ENCODE measurements around the gene RBFOX2. TPM values are rescaled to one million over a fixed set of nuclear protein-coding genes. Genes with fewer than 3 reads are reported as not detected.

The RBFOX2 gene
- total and polyA plus RNA-seq, 8 donors: 12.9 to 33.7 (median 16.7) TPM

DNA sequence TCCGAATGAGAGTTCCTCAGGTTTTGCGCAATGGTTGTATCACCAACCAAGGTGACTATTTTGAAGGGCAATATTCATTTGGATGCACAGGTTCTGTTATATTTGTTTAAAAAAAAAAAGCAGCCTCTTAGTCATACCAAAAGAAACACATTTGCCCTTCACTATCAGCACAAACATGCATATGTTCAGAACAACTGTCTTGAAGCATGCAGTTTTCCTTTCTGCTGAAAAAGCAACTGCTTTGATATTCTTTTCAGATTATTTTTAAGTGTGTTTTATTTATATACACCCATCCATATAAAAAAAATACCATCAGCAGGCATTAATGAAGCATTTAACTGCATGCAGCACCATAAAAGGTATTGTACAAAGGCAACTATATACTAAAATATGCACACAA lies 67.8 kb downstream of the RBFOX2 start:
- intact Hi-C loops (cut with DNase I): no loop called here
- Histone ChIP-seq H3K4me1 (peaks cover 0 to 9% (median 8%) of the 10 kb centered on the region in 3 donors), H3K27ac (no peak overlapping the region), H3K4me3 (no peak overlapping the region), H3K36me3 (no peaks in the 10 kb centered on the region), H3K27me3 (no peaks in the 10 kb centered on the region), H3K9me3 (no peaks in the 10 kb centered on the region)
- 91 to 94% methylated on average over 2 of the region's 2 CpGs for WGBS, 2 donors
- ATAC-seq (no peak), FAIRE-seq (no peak), DNase-seq (no peak)
- TF ChIP-seq, protein P1, sequence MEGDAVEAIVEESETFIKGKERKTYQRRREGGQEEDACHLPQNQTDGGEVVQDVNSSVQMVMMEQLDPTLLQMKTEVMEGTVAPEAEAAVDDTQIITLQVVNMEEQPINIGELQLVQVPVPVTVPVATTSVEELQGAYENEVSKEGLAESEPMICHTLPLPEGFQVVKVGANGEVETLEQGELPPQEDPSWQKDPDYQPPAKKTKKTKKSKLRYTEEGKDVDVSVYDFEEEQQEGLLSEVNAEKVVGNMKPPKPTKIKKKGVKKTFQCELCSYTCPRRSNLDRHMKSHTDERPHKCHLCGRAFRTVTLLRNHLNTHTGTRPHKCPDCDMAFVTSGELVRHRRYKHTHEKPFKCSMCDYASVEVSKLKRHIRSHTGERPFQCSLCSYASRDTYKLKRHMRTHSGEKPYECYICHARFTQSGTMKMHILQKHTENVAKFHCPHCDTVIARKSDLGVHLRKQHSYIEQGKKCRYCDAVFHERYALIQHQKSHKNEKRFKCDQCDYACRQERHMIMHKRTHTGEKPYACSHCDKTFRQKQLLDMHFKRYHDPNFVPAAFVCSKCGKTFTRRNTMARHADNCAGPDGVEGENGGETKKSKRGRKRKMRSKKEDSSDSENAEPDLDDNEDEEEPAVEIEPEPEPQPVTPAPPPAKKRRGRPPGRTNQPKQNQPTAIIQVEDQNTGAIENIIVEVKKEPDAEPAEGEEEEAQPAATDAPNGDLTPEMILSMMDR (IDR thresholded peaks at IDR 0.05): no peak

DNA sequence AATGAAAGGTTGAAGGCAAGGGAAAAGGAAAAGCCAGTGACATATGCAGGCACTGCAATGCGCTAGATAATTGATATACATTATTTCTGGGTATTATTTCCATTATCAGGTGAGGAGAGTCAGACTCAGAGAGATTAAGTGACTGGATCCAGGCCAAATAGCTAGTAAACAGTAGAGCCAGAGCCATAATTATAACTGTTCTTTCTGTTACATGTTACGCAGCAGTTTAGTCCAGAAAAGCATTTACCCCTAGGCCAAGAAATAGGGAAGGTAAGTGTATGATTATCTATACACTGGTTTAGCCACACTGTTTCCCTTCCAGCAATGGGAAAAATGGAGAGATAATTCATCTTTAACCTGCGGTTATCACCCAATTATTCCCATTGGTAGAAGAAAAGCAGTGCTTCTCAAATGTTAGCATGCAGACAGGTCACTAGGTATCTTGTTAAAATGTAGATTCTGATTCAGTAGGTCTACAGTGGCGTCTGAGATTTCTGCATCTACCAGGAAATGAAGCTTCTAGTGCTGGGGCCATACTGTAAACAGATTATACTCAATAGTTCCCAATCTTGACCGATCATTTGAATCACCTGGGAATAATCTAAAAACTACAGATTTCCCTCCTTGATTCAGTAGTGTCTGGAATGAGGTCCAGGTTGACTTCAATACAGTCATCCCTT lies 69.4 kb downstream of the RBFOX2 start:
- no peak overlapping the region for H3K27ac ChIP-seq
- H3K9me3 ChIP-seq: no peaks in the 10 kb centered on the region
- no peak overlapping the region for H3K4me3 ChIP-seq
- 77 to 79% methylated on average over 5 of the region's 5 CpGs for WGBS, 2 donors
- no peaks in the 10 kb centered on the region for H3K36me3 ChIP-seq
- intact Hi-C loops (cut with DNase I): no loop called here
- H3K4me1 ChIP-seq: peaks cover 0 to 9% (median 8%) of the 10 kb centered on the region in 3 donors
- DNase-seq (no peak), FAIRE-seq (no peak), ATAC-seq (peak in 3 of 4 donors; percentile 17 to 46 (median 28))
- H3K27me3 ChIP-seq: no peaks in the 10 kb centered on the region
- TF ChIP-seq, protein P1 (IDR thresholded peaks at IDR 0.05): no peak

DNA sequence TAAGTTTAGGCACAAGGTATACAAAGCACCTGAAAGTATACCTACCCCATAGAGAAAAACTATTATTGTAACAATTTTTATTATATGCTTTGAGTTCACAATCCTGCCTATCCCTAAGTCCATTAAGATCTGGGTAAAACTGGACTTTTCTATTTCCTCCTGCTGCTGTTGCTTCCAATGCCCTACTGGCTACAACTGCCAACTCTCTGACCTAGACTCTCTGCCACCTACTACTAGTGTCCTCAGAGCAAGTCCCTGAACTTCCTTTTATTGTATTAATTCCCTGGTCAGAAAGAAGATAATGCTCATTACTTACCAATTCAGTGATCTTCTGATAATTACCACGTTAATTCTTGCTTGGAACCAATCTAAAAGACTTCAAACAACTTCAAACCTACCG lies 70.3 kb downstream of the RBFOX2 start:
- DNase-seq: no peak
- ATAC-seq: peak in 2 of 4 donors; percentile 40 to 42
- Histone ChIP-seq H3K9me3 (no peaks in the 10 kb centered on the region), H3K4me1 (peaks cover 0 to 9% (median 8%) of the 10 kb centered on the region in 3 donors), H3K36me3 (no peaks in the 10 kb centered on the region), H3K4me3 (no peak overlapping the region), H3K27ac (no peak overlapping the region), H3K27me3 (no peaks in the 10 kb centered on the region)
- intact Hi-C loops (cut with DNase I): no loop called here
- 63 to 64% methylated on average over 2 of the region's 2 CpGs for WGBS, 2 donors
- TF ChIP-seq, protein P1 (IDR thresholded peaks at IDR 0.05): no peak
- FAIRE-seq: no peak

DNA sequence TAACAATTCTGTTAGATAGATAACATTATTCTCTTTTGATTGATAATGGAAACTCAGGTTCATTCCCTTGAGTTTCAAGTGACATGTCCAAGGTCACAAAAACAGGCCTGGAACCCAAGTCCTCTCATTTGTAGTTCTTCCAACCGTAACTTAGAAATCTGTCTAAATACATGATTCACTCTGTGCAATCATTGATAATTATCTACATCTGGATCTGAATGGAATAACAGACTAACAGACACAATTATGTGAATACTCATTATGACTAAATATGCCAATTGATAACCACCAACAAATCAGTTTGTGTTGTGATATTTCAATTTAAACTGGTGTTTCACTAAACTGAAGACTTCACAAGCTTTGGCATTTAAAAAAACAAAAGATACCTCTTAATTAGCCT lies 71.0 kb downstream of the RBFOX2 start:
- no peak for FAIRE-seq
- no peaks in the 10 kb centered on the region for H3K9me3 ChIP-seq
- H3K4me3 ChIP-seq: no peak overlapping the region
- no peaks in the 10 kb centered on the region for H3K27me3 ChIP-seq
- no peak for ATAC-seq
- H3K36me3 ChIP-seq: no peaks in the 10 kb centered on the region
- 34 to 53% methylated on average over 1 of the region's 1 CpG for WGBS, 2 donors
- peaks cover 0 to 9% (median 8%) of the 10 kb centered on the region in 3 donors for H3K4me1 ChIP-seq
- DNase-seq: no peak
- TF ChIP-seq, protein P1 (IDR thresholded peaks at IDR 0.05): no peak
- intact Hi-C loops (cut with DNase I): no loop called here
- no peak overlapping the region for H3K27ac ChIP-seq

DNA sequence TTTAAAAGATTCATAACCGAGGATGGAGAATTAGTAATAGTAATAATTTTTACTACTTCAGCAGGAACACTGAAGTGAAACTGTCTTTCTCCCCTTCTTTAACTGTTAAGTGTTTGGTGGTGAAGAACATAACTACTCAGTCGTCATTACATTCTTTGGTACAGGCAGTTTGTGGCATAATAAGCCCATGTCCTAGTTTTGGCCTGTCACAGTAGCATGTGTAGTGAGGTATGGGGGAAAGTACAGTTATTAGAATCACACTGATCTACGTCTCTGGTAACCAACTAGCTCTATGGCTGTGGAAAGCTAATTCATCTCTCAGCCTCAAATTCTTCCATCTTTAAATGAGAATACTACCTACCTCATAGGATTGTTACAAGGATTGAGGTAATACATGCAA lies 71.8 kb downstream of the RBFOX2 start:
- H3K9me3 ChIP-seq: no peaks in the 10 kb centered on the region
- H3K4me1 ChIP-seq: peaks cover 0 to 9% (median 8%) of the 10 kb centered on the region in 3 donors
- no peaks in the 10 kb centered on the region for H3K27me3 ChIP-seq
- H3K36me3 ChIP-seq: no peaks in the 10 kb centered on the region
- no peak overlapping the region for H3K4me3 ChIP-seq
- WGBS, 2 donors: 86 to 87% methylated on average over 3 of the region's 3 CpGs
- FAIRE-seq (no peak), ATAC-seq (no peak), DNase-seq (no peak)
- intact Hi-C loops (cut with DNase I): no loop called here
- TF ChIP-seq, protein P1 (IDR thresholded peaks at IDR 0.05): no peak
- no peak overlapping the region for H3K27ac ChIP-seq

All from pancreas (tissue), 10 donors.